Neural progenitor cell (in vitro differentiated cells): ENCODE measurements around the gene NT5DC3. TPM values are rescaled to one million over a fixed set of nuclear protein-coding genes. Genes with fewer than 3 reads are reported as not detected.

Source experiments
- DNase-seq: peaks from one replicate; pipeline ENCODE4 v3.0.0-alpha.2; 2016; ENCODE audit warnings: low spot score
- H2AFZ ChIP-seq: fragments of 200-600 bp; sonication (generic); replicated peaks from 2 replicates; pipeline ENCODE4 v1.6.1; 2016; ENCODE audit warnings: antibody characterized with exemption
- H3F3A ChIP-seq: fragments of 200-600 bp; sonication (generic); 2 replicates; pipeline ENCODE4 v1.6.1; 2016; ENCODE audit warnings: antibody characterized with exemption, low read depth
- H3K27ac ChIP-seq: fragments of 200-600 bp; sonication (generic); 2 replicates; pipeline ENCODE4 v1.5.1; 2016; ENCODE audit warnings: mild to moderate bottlenecking
- H3K27me3 ChIP-seq: fragments of 200-600 bp; sonication (generic); 2 replicates; pipeline ENCODE4 v1.6.1; 2016; ENCODE audit warnings: mild to moderate bottlenecking, moderate library complexity
- H3K36me3 ChIP-seq: fragments of 200-600 bp; sonication (generic); 2 replicates; pipeline ENCODE4 v1.5.1; 2016
- H3K4me1 ChIP-seq: fragments of 200-600 bp; sonication (generic); 2 replicates; pipeline ENCODE4 v1.6.1; 2016; ENCODE audit warnings: mixed run types
- H3K4me2 ChIP-seq: fragments of 200-600 bp; sonication (generic); 2 replicates; pipeline ENCODE4 v1.6.1; 2016
- H3K4me3 ChIP-seq: fragments of 200-600 bp; sonication (generic); 2 replicates; pipeline ENCODE4 v1.5.1; 2016
- H3K79me2 ChIP-seq: fragments of 200-600 bp; sonication (generic); 2 replicates; pipeline ENCODE4 v1.6.1; 2016; ENCODE audit warnings: low read depth
- H3K9ac ChIP-seq: fragments of 200-600 bp; sonication (generic); 2 replicates; pipeline ENCODE4 v1.6.1; 2016
- H3K9me3 ChIP-seq: fragments of 200-600 bp; sonication (generic); 2 replicates; pipeline ENCODE4 v1.5.1; 2016; ENCODE audit warnings: low read depth
- H4K20me1 ChIP-seq: fragments of 200-600 bp; sonication (generic); 2 replicates; pipeline ENCODE4 v1.6.1; 2016; ENCODE audit warnings: low read depth
- H3K27ac Mint-ChIP-seq: 3 replicates; pipeline ENCODE4 v1.8.0; 2021; ENCODE audit warnings: mixed read lengths
- H3K27me3 Mint-ChIP-seq: 2 replicates; pipeline ENCODE4 v1.8.0; 2022; ENCODE audit warnings: low read depth, mild to moderate bottlenecking, inconsistent platforms, moderate library complexity, mixed read lengths; ENCODE audit not compliant: insufficient read depth
- H3K36me3 Mint-ChIP-seq: 3 replicates; pipeline ENCODE4 v1.8.0; 2021; ENCODE audit warnings: mixed read lengths
- H3K4me1 Mint-ChIP-seq: 3 replicates; pipeline ENCODE4 v1.8.0; 2021; ENCODE audit warnings: mixed read lengths
- H3K4me3 Mint-ChIP-seq: 3 replicates; pipeline ENCODE4 v1.8.0; 2021; ENCODE audit warnings: mild to moderate bottlenecking, moderate library complexity, mixed read lengths
- H3K9me3 Mint-ChIP-seq: 3 replicates; pipeline ENCODE4 v1.8.0; 2020; ENCODE audit warnings: mixed read lengths
- EZH2 ChIP-seq: fragments of 200-600 bp; sonication (generic); IDR thresholded peaks from 2 replicates; pipeline ENCODE4 v1.6.1; 2017; ENCODE audit warnings: antibody characterized with exemption, mild to moderate bottlenecking, moderate library complexity
- EZH2phosphoT487 ChIP-seq: fragments of 200-600 bp; sonication (generic); IDR thresholded peaks from 2 replicates; pipeline ENCODE4 v1.6.1; 2017; ENCODE audit warnings: antibody characterized with exemption
- total RNA-seq: library from RNA; depleted of rRNA; stranded (reverse); fragments of >200 nt; gene quantifications from 2 replicates; pipeline ENCODE4 v1.2.3, GENCODE V29; 2015; ENCODE audit warnings: low replicate concordance
- TF ChIP-seq, protein P1 (sequence below): fragments of 200-600 bp; sonication (generic); IDR thresholded peaks from 2 replicates; pipeline ENCODE4 v1.5.1; 2017; ENCODE audit warnings: antibody characterized with exemption, mild to moderate bottlenecking

The NT5DC3 gene
- total RNA-seq, 1 donor from 2014 or later = 3.1 TPM

- H3K4me3 Mint-ChIP-seq = no peak overlapping the region
- H3K27ac Mint-ChIP-seq = no peak overlapping the region
- Histone ChIP-seq H3K79me2 (no peaks in the 10 kb centered on the region), H3K36me3 (no peaks in the 10 kb centered on the region), H3K27me3 (no peaks in the 10 kb centered on the region), H4K20me1 (no peaks in the 10 kb centered on the region), H3K9ac (no peak overlapping the region), H3K27ac (no peak overlapping the region), H3K4me2 (no peak overlapping the region), H3K4me3 (no peak overlapping the region), H3K9me3 (no peaks in the 10 kb centered on the region), H3K4me1 (no peaks in the 10 kb centered on the region), H3F3A (no peaks in the 10 kb centered on the region), H2AFZ (no peak overlapping the region)
- no peaks in the 10 kb centered on the region for H3K4me1 Mint-ChIP-seq
- H3K9me3 Mint-ChIP-seq = peaks cover 3% of the 10 kb centered on the region
- H3K27me3 Mint-ChIP-seq = no peaks in the 10 kb centered on the region
- TF ChIP-seq, protein P1, sequence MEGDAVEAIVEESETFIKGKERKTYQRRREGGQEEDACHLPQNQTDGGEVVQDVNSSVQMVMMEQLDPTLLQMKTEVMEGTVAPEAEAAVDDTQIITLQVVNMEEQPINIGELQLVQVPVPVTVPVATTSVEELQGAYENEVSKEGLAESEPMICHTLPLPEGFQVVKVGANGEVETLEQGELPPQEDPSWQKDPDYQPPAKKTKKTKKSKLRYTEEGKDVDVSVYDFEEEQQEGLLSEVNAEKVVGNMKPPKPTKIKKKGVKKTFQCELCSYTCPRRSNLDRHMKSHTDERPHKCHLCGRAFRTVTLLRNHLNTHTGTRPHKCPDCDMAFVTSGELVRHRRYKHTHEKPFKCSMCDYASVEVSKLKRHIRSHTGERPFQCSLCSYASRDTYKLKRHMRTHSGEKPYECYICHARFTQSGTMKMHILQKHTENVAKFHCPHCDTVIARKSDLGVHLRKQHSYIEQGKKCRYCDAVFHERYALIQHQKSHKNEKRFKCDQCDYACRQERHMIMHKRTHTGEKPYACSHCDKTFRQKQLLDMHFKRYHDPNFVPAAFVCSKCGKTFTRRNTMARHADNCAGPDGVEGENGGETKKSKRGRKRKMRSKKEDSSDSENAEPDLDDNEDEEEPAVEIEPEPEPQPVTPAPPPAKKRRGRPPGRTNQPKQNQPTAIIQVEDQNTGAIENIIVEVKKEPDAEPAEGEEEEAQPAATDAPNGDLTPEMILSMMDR = no peak
- no peak for TF ChIP-seq EZH2phosphoT487
- DNase-seq = no peak
- peaks cover 13% of the 10 kb centered on the region for H3K36me3 Mint-ChIP-seq
Observed at GRCh38 chr12:103817791-103818190, 23.2 kb downstream of the NT5DC3 start.

GRCh38 chr12:103816663-103817062, 24.4 kb downstream of the NT5DC3 start:
- Mint-ChIP-seq H3K4me3 (no peak overlapping the region), H3K36me3 (peaks cover 11% of the 10 kb centered on the region), H3K27ac (no peak overlapping the region), H3K4me1 (no peaks in the 10 kb centered on the region), H3K9me3 (peaks cover under 1% of the 10 kb centered on the region), H3K27me3 (no peaks in the 10 kb centered on the region)
- Histone ChIP-seq H3K36me3 (no peaks in the 10 kb centered on the region), H3K4me1 (no peaks in the 10 kb centered on the region), H3K9ac (no peak overlapping the region), H2AFZ (no peak overlapping the region), H3K4me3 (no peak overlapping the region), H3K9me3 (no peaks in the 10 kb centered on the region), H4K20me1 (no peaks in the 10 kb centered on the region), H3K27me3 (no peaks in the 10 kb centered on the region), H3K27ac (no peak overlapping the region), H3K79me2 (no peaks in the 10 kb centered on the region), H3K4me2 (no peak overlapping the region), H3F3A (no peaks in the 10 kb centered on the region)
- no peak for DNase-seq
- TF ChIP-seq EZH2 (no peak), EZH2phosphoT487 (no peak)

DNA sequence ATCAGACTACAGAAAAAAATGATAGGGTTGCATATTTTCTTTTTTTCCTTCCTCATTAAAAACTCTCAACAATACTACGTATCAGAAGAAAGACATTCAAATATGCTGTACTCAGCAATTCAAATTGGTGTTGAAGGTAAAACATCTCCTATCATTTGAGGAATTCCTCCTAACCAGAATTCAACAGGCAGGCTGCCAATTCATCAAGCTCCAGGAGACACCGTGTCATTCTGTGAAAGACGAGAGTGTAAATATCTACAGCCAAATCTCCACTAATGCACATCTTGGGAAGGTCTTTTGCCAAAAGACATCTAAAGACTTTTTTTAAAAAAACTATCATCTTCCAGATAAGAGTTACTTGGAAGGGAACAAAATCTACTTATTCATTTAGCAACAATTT, 26.6 kb downstream of the NT5DC3 start:
- Mint-ChIP-seq H3K4me1 (no peaks in the 10 kb centered on the region), H3K27me3 (peaks cover 2% of the 10 kb centered on the region), H3K9me3 (no peaks in the 10 kb centered on the region), H3K4me3 (no peak overlapping the region), H3K27ac (no peak overlapping the region), H3K36me3 (peaks cover 5% of the 10 kb centered on the region)
- Histone ChIP-seq H3K27ac (no peak overlapping the region), H3K9me3 (no peaks in the 10 kb centered on the region), H3K36me3 (no peaks in the 10 kb centered on the region), H3K4me3 (no peak overlapping the region), H3K79me2 (no peaks in the 10 kb centered on the region), H3K4me2 (no peak overlapping the region), H3K4me1 (no peaks in the 10 kb centered on the region), H3K9ac (no peak overlapping the region), H3K27me3 (no peaks in the 10 kb centered on the region), H3F3A (no peaks in the 10 kb centered on the region), H4K20me1 (no peaks in the 10 kb centered on the region), H2AFZ (no peak overlapping the region)
- no peak for DNase-seq
- TF ChIP-seq, protein P1 = no peak
- no peak for TF ChIP-seq EZH2
- no peak for TF ChIP-seq EZH2phosphoT487

DNA sequence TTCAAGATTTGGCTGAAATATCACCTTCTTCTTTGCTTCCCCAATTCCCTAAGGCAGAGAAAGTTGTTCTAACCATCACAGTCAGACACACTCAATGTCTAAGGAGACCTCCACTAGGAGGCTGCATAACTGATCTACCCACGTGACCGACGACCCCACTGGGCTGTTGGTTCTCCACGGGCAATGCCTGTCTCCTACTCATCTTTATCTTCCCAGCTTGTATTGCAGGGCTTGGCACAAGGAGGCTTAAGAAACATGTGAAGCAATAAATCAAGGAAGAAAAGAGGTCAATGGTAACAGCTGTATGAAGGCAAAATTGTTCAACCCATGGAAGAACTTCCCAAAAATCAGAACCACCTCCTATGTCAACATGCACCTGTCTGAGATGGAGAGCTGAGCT, 27.1 kb downstream of the NT5DC3 start:
- Histone ChIP-seq H3K4me2 (no peak overlapping the region), H3K9ac (no peak overlapping the region), H3K79me2 (no peaks in the 10 kb centered on the region), H3F3A (no peaks in the 10 kb centered on the region), H3K4me1 (no peaks in the 10 kb centered on the region), H2AFZ (no peak overlapping the region), H3K27me3 (no peaks in the 10 kb centered on the region), H3K9me3 (no peaks in the 10 kb centered on the region), H3K36me3 (no peaks in the 10 kb centered on the region), H3K27ac (no peak overlapping the region), H4K20me1 (no peaks in the 10 kb centered on the region), H3K4me3 (no peak overlapping the region)
- Mint-ChIP-seq H3K27me3 (peaks cover 2% of the 10 kb centered on the region), H3K27ac (no peak overlapping the region), H3K9me3 (no peaks in the 10 kb centered on the region), H3K4me3 (no peak overlapping the region), H3K36me3 (peaks cover 5% of the 10 kb centered on the region), H3K4me1 (no peaks in the 10 kb centered on the region)
- TF ChIP-seq, protein P1 = no peak
- TF ChIP-seq EZH2phosphoT487 = no peak
- TF ChIP-seq EZH2 = no peak
- DNase-seq = no peak
